ENCODE measurements around the gene CELF1. TPM values are rescaled to one million over a fixed set of nuclear protein-coding genes. Genes with fewer than 3 reads are reported as not detected.

CELF1 gene
- total and polyA plus RNA-seq, 2 of the 13 experiments (the other 11 are each of a cell fraction or from before 2014, with no cell fraction given), result 69.0 to 80.1 TPM

GRCh38 chr11:47552566-47553405, at the start of gene CELF1 (continued):
- no peak for TF ChIP-seq ZNF850 (CRISPR knock-in tag; conservative IDR thresholded peaks at IDR 0.05)
- TF ChIP-seq, protein P1, sequence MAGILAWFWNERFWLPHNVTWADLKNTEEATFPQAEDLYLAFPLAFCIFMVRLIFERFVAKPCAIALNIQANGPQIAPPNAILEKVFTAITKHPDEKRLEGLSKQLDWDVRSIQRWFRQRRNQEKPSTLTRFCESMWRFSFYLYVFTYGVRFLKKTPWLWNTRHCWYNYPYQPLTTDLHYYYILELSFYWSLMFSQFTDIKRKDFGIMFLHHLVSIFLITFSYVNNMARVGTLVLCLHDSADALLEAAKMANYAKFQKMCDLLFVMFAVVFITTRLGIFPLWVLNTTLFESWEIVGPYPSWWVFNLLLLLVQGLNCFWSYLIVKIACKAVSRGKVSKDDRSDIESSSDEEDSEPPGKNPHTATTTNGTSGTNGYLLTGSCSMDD (CRISPR knock-in tag; IDR thresholded peaks at IDR 0.05), result no peak
- TF ChIP-seq ZNF605 (CRISPR knock-in tag; IDR thresholded peaks at IDR 0.05), result peak; percentile 80; the same call in 1 of the 2 replicates
- TF ChIP-seq NCOA1 (CRISPR knock-in tag; IDR thresholded peaks at IDR 0.05), result peak; percentile 70; the same call in 1 of the 2 replicates
- TF ChIP-seq PRDM10 (CRISPR knock-in tag; IDR thresholded peaks at IDR 0.05; ENCODE audit: low read depth), result peak; percentile 83
- peak; percentile 31; the same call in 1 of the 2 replicates for TF ChIP-seq HCFC1 (IDR thresholded peaks at IDR 0.05; ENCODE audit: low read depth, low read length)
- peak; percentile 76 for TF ChIP-seq ZNF205 (CRISPR knock-in tag; IDR thresholded peaks at IDR 0.05)
- peak; percentile 22; the same call in 1 of the 2 replicates for TF ChIP-seq NRL (CRISPR knock-in tag; IDR thresholded peaks at IDR 0.05; ENCODE audit: borderline replicate concordance)
- no peak for TF ChIP-seq ZNF256 (CRISPR knock-in tag; conservative IDR thresholded peaks at IDR 0.05)
- peak; percentile 83 for TF ChIP-seq ASH2L (IDR thresholded peaks at IDR 0.05; ENCODE audit: insufficient read length, low read depth, low read length)
- TF ChIP-seq MXI1 (IDR thresholded peaks at IDR 0.05; ENCODE audit: borderline replicate concordance, low read depth, low read length), result peak; percentile 53; the same call in 1 of the 3 replicates
- TF ChIP-seq, protein P2, sequence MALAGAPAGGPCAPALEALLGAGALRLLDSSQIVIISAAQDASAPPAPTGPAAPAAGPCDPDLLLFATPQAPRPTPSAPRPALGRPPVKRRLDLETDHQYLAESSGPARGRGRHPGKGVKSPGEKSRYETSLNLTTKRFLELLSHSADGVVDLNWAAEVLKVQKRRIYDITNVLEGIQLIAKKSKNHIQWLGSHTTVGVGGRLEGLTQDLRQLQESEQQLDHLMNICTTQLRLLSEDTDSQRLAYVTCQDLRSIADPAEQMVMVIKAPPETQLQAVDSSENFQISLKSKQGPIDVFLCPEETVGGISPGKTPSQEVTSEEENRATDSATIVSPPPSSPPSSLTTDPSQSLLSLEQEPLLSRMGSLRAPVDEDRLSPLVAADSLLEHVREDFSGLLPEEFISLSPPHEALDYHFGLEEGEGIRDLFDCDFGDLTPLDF (CRISPR knock-in tag; IDR thresholded peaks at IDR 0.05), result 0 out of 2 replicates have a peak, but pooled peaks have one; percentile 20
- TF ChIP-seq ZNF547 (CRISPR knock-in tag; IDR thresholded peaks at IDR 0.05), result 0 out of 2 replicates have a peak, but pooled peaks have one; percentile 30
- TF ChIP-seq TBX2 (CRISPR knock-in tag; IDR thresholded peaks at IDR 0.05; ENCODE audit: borderline replicate concordance), result no peak; the same call in 1 of the 2 replicates
- TF ChIP-seq XBP1 (CRISPR knock-in tag; IDR thresholded peaks at IDR 0.05), result no peak
- TF ChIP-seq PTBP1 (IDR thresholded peaks at IDR 0.05; ENCODE audit: low read depth, low read length, poor library complexity, severe bottlenecking), result peak; percentile 86
- peak; percentile 57; the same call in 1 of the 2 replicates for TF ChIP-seq POLR2AphosphoS5 (IDR thresholded peaks at IDR 0.05; ENCODE audit: low read depth, low read length)
- no peak for TF ChIP-seq SP1 (IDR thresholded peaks at IDR 0.05)
- TF ChIP-seq SP1 (CRISPR knock-in tag; IDR thresholded peaks at IDR 0.05), result peak; percentile 26
- peak; percentile 95 for TF ChIP-seq RBFOX2 (IDR thresholded peaks at IDR 0.05; ENCODE audit: low read depth, low read length)
- TF ChIP-seq HNRNPLL (IDR thresholded peaks at IDR 0.05; ENCODE audit: low read depth, low read length, poor library complexity, severe bottlenecking), result peak; percentile 71
- peak; percentile 59; the same call in 1 of the 2 replicates for TF ChIP-seq KAT7 (CRISPR knock-in tag; IDR thresholded peaks at IDR 0.05; ENCODE audit: borderline replicate concordance)
- TF ChIP-seq, protein P3, sequence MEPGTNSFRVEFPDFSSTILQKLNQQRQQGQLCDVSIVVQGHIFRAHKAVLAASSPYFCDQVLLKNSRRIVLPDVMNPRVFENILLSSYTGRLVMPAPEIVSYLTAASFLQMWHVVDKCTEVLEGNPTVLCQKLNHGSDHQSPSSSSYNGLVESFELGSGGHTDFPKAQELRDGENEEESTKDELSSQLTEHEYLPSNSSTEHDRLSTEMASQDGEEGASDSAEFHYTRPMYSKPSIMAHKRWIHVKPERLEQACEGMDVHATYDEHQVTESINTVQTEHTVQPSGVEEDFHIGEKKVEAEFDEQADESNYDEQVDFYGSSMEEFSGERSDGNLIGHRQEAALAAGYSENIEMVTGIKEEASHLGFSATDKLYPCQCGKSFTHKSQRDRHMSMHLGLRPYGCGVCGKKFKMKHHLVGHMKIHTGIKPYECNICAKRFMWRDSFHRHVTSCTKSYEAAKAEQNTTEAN (CRISPR knock-in tag; conservative IDR thresholded peaks at IDR 0.05), result no peak; the same call in none of the 2 replicates
